ENCODE results near the gene HILPDA.

DNA sequence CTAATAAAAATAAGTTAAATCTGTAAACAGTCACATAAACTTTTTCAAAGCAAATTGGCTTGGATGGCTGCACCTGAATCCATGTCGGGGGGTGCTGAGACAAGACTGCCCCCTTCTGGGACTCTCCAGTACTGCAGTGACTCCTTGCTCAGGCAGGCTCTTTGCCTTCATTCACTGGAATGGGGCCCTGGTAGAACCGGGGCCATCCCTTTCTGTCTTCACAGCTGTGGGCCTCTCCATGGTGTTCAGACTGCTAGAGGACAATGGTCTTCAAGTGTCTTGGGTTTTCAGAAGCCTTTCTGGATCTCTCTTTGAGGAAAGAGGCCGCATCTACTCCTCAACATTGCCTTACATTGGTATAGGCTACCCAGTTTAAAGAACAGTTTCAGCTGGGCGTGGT lies 29.8 kb upstream of the HILPDA start:
- TF ChIP-seq, protein P1, sequence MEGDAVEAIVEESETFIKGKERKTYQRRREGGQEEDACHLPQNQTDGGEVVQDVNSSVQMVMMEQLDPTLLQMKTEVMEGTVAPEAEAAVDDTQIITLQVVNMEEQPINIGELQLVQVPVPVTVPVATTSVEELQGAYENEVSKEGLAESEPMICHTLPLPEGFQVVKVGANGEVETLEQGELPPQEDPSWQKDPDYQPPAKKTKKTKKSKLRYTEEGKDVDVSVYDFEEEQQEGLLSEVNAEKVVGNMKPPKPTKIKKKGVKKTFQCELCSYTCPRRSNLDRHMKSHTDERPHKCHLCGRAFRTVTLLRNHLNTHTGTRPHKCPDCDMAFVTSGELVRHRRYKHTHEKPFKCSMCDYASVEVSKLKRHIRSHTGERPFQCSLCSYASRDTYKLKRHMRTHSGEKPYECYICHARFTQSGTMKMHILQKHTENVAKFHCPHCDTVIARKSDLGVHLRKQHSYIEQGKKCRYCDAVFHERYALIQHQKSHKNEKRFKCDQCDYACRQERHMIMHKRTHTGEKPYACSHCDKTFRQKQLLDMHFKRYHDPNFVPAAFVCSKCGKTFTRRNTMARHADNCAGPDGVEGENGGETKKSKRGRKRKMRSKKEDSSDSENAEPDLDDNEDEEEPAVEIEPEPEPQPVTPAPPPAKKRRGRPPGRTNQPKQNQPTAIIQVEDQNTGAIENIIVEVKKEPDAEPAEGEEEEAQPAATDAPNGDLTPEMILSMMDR (IDR thresholded peaks at IDR 0.05 in 2 of 3, conservative IDR thresholded peaks at IDR 0.05 in 1 of 3; ENCODE audit: insufficient read depth in 2 of 3, low read depth in 1 of 3, low read length in 3 of 3): peak; percentile 96 to 99 (median 99)
- TF ChIP-seq NCOA2 (IDR thresholded peaks at IDR 0.05; ENCODE audit: partially characterized antibody in 2 of 2): no peak
- TF ChIP-seq SIN3A (IDR thresholded peaks at IDR 0.05; ENCODE audit: borderline replicate concordance in 2 of 2, control insufficient read depth in 1 of 2, low read depth in 2 of 2, low read length in 2 of 2): no peak
- TF ChIP-seq, protein P2, sequence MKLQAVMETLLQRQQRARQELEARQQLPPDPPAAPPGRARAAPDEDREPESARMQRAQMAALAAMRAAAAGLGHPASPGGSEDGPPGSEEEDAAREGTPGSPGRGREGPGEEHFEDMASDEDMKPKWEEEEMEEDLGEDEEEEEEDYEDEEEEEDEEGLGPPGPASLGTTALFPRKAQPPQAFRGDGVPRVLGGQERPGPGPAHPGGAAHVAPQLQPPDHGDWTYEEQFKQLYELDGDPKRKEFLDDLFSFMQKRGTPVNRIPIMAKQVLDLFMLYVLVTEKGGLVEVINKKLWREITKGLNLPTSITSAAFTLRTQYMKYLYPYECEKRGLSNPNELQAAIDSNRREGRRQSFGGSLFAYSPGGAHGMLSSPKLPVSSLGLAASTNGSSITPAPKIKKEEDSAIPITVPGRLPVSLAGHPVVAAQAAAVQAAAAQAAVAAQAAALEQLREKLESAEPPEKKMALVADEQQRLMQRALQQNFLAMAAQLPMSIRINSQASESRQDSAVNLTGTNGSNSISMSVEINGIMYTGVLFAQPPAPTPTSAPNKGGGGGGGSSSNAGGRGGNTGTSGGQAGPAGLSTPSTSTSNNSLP (IDR thresholded peaks at IDR 0.05; ENCODE audit: borderline replicate concordance, low read depth, low read length): no peak
- TF ChIP-seq ZEB2 (IDR thresholded peaks at IDR 0.05): no peak
- TF ChIP-seq ZNF764 (CRISPR knock-in tag; IDR thresholded peaks at IDR 0.05; ENCODE audit: low read depth): no peak

All from K562 (cell line).